Mesendoderm (in vitro differentiated cells): ENCODE data around the gene SEBOX.

ENCODE experiments used
- DNase-seq: peaks from one replicate; pipeline ENCODE4 v3.0.0; 2013
- H2AK5ac ChIP-seq: 2 replicates; pipeline ENCODE4 v1.6.1; 2013; ENCODE audit warnings: low read length, inconsistent platforms
- H2BK120ac ChIP-seq: 2 replicates; pipeline ENCODE4 v1.6.1; 2013; ENCODE audit warnings: low read depth, mild to moderate bottlenecking, low read length, moderate library complexity, mixed read lengths
- H2BK15ac ChIP-seq: replicated peaks from 2 replicates; pipeline ENCODE4 v1.6.1; 2013; ENCODE audit warnings: low read depth, mild to moderate bottlenecking, moderate library complexity
- H2BK5ac ChIP-seq: 2 replicates; pipeline ENCODE4 v1.6.1; 2013; ENCODE audit warnings: low read length, inconsistent platforms
- H3K18ac ChIP-seq: 2 replicates; pipeline ENCODE4 v1.6.1; 2013; ENCODE audit warnings: mild to moderate bottlenecking, low read length, mixed read lengths
- H3K23ac ChIP-seq: one replicate; pipeline ENCODE4 v1.6.1; 2013; ENCODE audit warnings: low read length
- H3K27ac ChIP-seq: 2 replicates; pipeline ENCODE4 v1.5.1; 2013; ENCODE audit warnings: low read depth, mild to moderate bottlenecking, inconsistent platforms, low read length, moderate library complexity
- H3K27me3 ChIP-seq: 2 replicates; pipeline ENCODE4 v1.6.1; 2013; ENCODE audit warnings: low read length, control low read depth, mild to moderate bottlenecking, inconsistent platforms; ENCODE audit not compliant: insufficient read depth, poor library complexity
- H3K36me3 ChIP-seq: 2 replicates; pipeline ENCODE4 v1.6.1; 2013; ENCODE audit warnings: low read length, inconsistent platforms; ENCODE audit not compliant: control insufficient read depth, insufficient read depth
- H3K4ac ChIP-seq: one replicate; pipeline ENCODE4 v1.6.1; 2013; ENCODE audit warnings: low read depth, mild to moderate bottlenecking, low read length, moderate library complexity
- H3K4me1 ChIP-seq: 2 replicates; pipeline ENCODE4 v1.6.1; 2013; ENCODE audit warnings: low read depth, low read length, inconsistent platforms; ENCODE audit not compliant: control insufficient read depth
- H3K4me2 ChIP-seq: 2 replicates; pipeline ENCODE4 v1.6.1; 2013; ENCODE audit warnings: low read length
- H3K4me3 ChIP-seq: 2 replicates; pipeline ENCODE4 v1.5.1; 2013; ENCODE audit warnings: mild to moderate bottlenecking, low read length
- H3K56ac ChIP-seq: one replicate; pipeline ENCODE4 v1.6.1; 2013; ENCODE audit warnings: low read length
- H3K79me1 ChIP-seq: 2 replicates; pipeline ENCODE4 v1.6.1; 2013; ENCODE audit warnings: low read length, inconsistent platforms
- H3K79me2 ChIP-seq: 2 replicates; pipeline ENCODE4 v1.6.1; 2013; ENCODE audit warnings: mild to moderate bottlenecking, low read length; ENCODE audit not compliant: control insufficient read depth, insufficient read depth
- H3K9ac ChIP-seq: 2 replicates; pipeline ENCODE4 v1.6.1; 2013; ENCODE audit warnings: low read length, inconsistent platforms
- H4K5ac ChIP-seq: one replicate; pipeline ENCODE4 v1.6.1; 2013; ENCODE audit warnings: low read length
- H4K8ac ChIP-seq: one replicate; pipeline ENCODE4 v1.6.1; 2013; ENCODE audit warnings: low read depth, mild to moderate bottlenecking, control low read depth, low read length, moderate library complexity
- WGBS: extraction: QIAGEN DNeasy Blood & Tissue Kit; methylation state at CpG from one replicate; pipeline ENCODE4 v1.1.7; 2013; ENCODE audit warnings: low lambda C conversion rate, missing lambda C conversion rate; ENCODE audit not compliant: insufficient coverage; ENCODE audit errors: extremely low coverage; 5-methylcytosine and 5-hydroxymethylcytosine counted together

Gene SEBOX

DNA sequence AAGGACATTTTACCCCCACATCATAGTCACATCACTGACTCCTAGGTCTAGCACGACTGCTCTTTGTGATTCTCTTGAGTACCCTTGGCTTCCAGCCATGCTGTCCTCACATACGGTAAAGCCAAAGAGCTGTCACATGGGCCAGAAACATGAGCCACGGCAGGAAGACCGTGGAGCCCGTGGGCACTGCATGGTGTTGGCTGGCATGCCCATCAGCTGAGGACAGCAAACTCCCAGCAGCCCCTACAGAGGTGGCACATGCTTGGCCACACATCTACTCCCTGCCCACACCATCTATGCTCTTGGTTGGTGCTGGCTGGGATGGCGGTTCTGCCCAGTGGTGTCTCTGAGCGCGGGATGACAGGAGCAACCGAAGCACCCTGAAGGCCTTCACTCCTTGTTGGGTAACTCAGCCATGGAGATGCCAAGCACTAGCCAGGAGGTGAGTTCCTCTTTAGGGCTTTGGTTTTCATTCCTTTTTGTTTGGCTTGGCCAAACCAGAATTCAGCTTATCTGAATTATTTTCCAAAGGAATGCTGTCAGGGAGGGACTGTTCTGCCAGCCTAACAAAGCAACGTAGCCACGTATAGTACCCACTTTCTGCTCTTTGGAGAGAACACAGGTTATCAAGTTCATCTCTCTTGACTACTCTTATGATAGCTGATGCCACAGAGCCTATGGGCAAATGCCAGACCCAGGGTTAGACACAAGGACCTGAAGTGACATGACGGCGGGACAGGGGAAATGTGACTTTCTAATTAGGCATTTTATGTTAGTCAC, 19.4 kb downstream of the SEBOX start:
- Histone ChIP-seq H3K4me1 (no peaks in the 10 kb centered on the region), H3K4me3 (no peak overlapping the region), H3K27ac (no peak overlapping the region), H2BK15ac (no peak overlapping the region), H4K5ac (no peak overlapping the region), H4K8ac (no peak overlapping the region), H2BK120ac (no peak overlapping the region), H3K9ac (no peak overlapping the region), H3K23ac (peak overlapping the region; percentile 9), H2BK5ac (no peak overlapping the region), H3K4ac (no peak overlapping the region), H3K56ac (no peak overlapping the region), H3K27me3 (no peaks in the 10 kb centered on the region), H3K18ac (no peak overlapping the region), H3K36me3 (peaks cover 21% of the 10 kb centered on the region), H3K79me2 (no peaks in the 10 kb centered on the region), H2AK5ac (no peak overlapping the region), H3K4me2 (no peak overlapping the region), H3K79me1 (peaks cover 1% of the 10 kb centered on the region)
- no peak for DNase-seq
- no CpG with 5 or more reads among the region's 13 CpGs for WGBS

DNA sequence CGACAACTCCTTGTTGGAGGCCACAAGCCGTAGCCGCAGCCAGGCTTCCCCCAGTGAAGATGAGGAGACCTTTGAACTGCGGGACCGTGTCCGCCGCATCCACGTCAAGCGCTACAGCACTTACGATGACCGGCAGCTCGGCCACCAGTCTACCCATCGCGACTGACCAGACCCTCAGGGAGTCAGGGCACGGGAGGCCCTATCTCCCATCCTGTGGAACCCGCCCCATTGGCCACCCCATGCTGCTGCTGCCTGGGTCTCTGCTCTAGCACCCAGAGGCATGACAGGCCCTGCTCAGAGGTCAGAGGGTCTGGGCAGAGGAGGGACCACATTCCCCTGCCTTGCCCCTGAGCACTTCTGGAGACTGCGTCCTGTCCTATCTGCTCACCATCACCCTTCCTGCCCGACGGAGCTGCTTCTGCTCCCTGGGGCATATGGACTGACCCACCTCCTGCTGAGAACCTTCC, 20.5 kb downstream of the SEBOX start:
- H2AK5ac ChIP-seq: no peak overlapping the region
- H4K8ac ChIP-seq: no peak overlapping the region
- no peak overlapping the region for H3K23ac ChIP-seq
- H2BK5ac ChIP-seq: no peak overlapping the region
- no peaks in the 10 kb centered on the region for H3K79me2 ChIP-seq
- no peak overlapping the region for H2BK120ac ChIP-seq
- no peak overlapping the region for H3K4ac ChIP-seq
- H3K4me3 ChIP-seq: no peak overlapping the region
- H4K5ac ChIP-seq: no peak overlapping the region
- H3K18ac ChIP-seq: no peak overlapping the region
- H2BK15ac ChIP-seq: no peak overlapping the region
- no peak overlapping the region for H3K56ac ChIP-seq
- no peak overlapping the region for H3K4me2 ChIP-seq
- peaks cover 1% of the 10 kb centered on the region for H3K79me1 ChIP-seq
- no peaks in the 10 kb centered on the region for H3K27me3 ChIP-seq
- H3K4me1 ChIP-seq: no peaks in the 10 kb centered on the region
- no peak overlapping the region for H3K9ac ChIP-seq
- DNase-seq: no peak
- H3K36me3 ChIP-seq: peaks cover 18% of the 10 kb centered on the region
- no peak overlapping the region for H3K27ac ChIP-seq
- WGBS: no CpG with 5 or more reads among the region's 19 CpGs

DNA sequence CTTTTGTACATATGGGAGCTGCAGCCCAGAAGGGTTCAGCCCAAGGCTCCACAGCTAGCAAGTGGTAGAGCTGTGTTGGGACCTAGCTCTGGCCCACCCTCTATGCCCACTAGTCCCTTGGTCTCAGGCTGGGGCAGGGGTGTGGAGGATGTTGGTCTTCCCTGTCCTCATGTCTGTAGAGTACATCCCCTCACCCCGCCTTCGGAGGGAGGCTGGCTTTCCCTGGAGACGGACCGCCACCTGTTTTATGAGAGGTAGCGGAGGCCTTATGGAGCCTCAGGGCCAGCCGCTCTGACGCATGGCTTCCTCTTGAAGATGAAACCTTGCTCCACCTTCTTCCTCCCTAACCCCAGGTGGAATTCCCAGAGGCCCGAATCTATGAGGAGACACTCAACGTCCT, 21.0 kb downstream of the SEBOX start:
- Histone ChIP-seq H3K9ac (no peak overlapping the region), H4K8ac (no peak overlapping the region), H3K79me1 (peaks cover 4% of the 10 kb centered on the region), H3K4ac (no peak overlapping the region), H4K5ac (no peak overlapping the region), H3K56ac (no peak overlapping the region), H3K27me3 (no peaks in the 10 kb centered on the region), H3K79me2 (no peaks in the 10 kb centered on the region), H2BK15ac (no peak overlapping the region), H3K23ac (no peak overlapping the region), H2BK120ac (no peak overlapping the region), H3K4me2 (no peak overlapping the region), H3K27ac (no peak overlapping the region), H3K4me3 (no peak overlapping the region), H2BK5ac (no peak overlapping the region), H3K4me1 (no peaks in the 10 kb centered on the region), H3K18ac (no peak overlapping the region), H2AK5ac (no peak overlapping the region), H3K36me3 (peaks cover 18% of the 10 kb centered on the region)
- no CpG with 5 or more reads among the region's 9 CpGs for WGBS
- no peak for DNase-seq

DNA sequence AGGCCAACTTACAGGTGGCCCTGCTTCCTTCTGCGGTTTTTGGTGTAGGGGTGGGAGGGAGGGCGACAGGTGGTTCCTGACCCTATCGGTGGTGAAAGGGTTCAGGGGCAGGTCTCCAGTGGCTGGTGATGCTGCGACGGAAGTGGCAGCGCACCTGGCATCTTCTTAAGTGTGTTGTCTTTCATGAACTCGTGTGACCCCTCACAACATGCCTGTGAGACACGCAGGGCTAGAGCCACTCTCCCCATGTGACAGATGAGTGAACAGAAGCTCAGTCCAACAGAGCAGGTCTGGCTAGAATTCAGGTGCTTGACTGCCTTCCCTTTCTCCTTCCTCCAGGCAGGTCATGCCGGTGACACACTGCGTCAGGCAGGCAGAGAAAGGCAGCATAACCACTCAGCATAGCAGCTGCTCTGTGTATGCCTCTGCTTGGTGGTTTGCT, 21.5 kb downstream of the SEBOX start:
- no peak overlapping the region for H3K23ac ChIP-seq
- H2BK120ac ChIP-seq: no peak overlapping the region
- no peaks in the 10 kb centered on the region for H3K27me3 ChIP-seq
- H3K9ac ChIP-seq: no peak overlapping the region
- H4K5ac ChIP-seq: no peak overlapping the region
- no peak overlapping the region for H3K56ac ChIP-seq
- H3K4ac ChIP-seq: no peak overlapping the region
- peaks cover 14% of the 10 kb centered on the region for H3K36me3 ChIP-seq
- DNase-seq: no peak
- H2BK5ac ChIP-seq: no peak overlapping the region
- no peak overlapping the region for H2AK5ac ChIP-seq
- H3K79me1 ChIP-seq: peaks cover 5% of the 10 kb centered on the region
- WGBS: no CpG with 5 or more reads among the region's 10 CpGs
- H2BK15ac ChIP-seq: no peak overlapping the region
- H3K4me3 ChIP-seq: no peak overlapping the region
- H3K27ac ChIP-seq: no peak overlapping the region
- H4K8ac ChIP-seq: no peak overlapping the region
- H3K4me1 ChIP-seq: no peaks in the 10 kb centered on the region
- peaks cover 2% of the 10 kb centered on the region for H3K79me2 ChIP-seq
- H3K18ac ChIP-seq: no peak overlapping the region
- no peak overlapping the region for H3K4me2 ChIP-seq

DNA sequence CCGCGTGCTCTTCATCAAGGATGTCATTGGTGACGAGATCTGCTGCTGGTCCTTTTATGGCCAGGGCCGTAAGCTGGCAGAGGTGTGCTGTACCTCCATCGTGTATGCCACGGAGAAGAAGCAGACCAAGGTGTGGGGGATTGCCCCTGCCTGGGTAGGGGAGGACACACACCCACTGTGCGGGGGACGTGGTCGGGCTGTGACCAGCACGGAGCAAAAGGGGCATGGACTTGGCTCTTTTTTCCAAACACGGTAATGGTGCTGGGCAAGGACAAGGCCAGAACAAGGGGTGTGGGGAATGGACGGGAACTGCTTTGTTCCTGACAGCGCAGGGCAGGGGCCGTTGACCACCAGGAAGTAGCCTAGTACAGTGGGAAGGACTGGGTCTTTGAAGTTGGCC, 22.7 kb downstream of the SEBOX start:
- no CpG with 5 or more reads among the region's 14 CpGs for WGBS
- no peak overlapping the region for H4K5ac ChIP-seq
- no peak overlapping the region for H3K4me3 ChIP-seq
- H2AK5ac ChIP-seq: no peak overlapping the region
- H4K8ac ChIP-seq: no peak overlapping the region
- no peak overlapping the region for H3K4ac ChIP-seq
- H3K27me3 ChIP-seq: no peaks in the 10 kb centered on the region
- H2BK15ac ChIP-seq: no peak overlapping the region
- H2BK5ac ChIP-seq: no peak overlapping the region
- DNase-seq: no peak
- no peak overlapping the region for H3K27ac ChIP-seq
- H3K79me1 ChIP-seq: peaks cover 7% of the 10 kb centered on the region
- no peak overlapping the region for H3K18ac ChIP-seq
- H2BK120ac ChIP-seq: no peak overlapping the region
- H3K23ac ChIP-seq: no peak overlapping the region
- no peaks in the 10 kb centered on the region for H3K4me1 ChIP-seq
- H3K79me2 ChIP-seq: peaks cover 10% of the 10 kb centered on the region
- H3K56ac ChIP-seq: no peak overlapping the region
- no peak overlapping the region for H3K9ac ChIP-seq
- no peak overlapping the region for H3K4me2 ChIP-seq
- H3K36me3 ChIP-seq: peaks cover 12% of the 10 kb centered on the region

DNA sequence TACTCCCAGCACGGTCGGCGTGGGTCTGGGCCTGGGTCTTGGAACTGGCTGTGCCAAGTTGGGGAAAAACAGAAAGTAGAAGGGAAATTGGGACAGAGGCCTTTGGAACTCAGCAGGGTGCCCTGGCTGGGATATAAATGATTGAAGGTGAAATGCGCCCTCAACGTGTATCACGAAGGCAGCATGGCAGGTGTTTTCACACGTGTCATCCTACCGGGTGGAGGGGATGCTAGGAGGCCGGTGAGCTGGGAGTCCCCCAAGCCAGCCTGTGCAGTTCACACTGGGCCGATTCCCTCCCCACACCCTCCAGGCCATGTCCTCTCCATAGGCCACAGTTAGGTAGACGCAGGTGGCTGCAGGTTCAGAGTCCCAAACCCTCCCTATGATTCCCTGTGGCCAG, 23.5 kb downstream of the SEBOX start:
- WGBS: no CpG with 5 or more reads among the region's 11 CpGs
- no peak overlapping the region for H3K27ac ChIP-seq
- H4K5ac ChIP-seq: no peak overlapping the region
- peaks cover 17% of the 10 kb centered on the region for H3K79me2 ChIP-seq
- no peak overlapping the region for H2BK15ac ChIP-seq
- peaks cover 11% of the 10 kb centered on the region for H3K79me1 ChIP-seq
- H4K8ac ChIP-seq: no peak overlapping the region
- no peaks in the 10 kb centered on the region for H3K27me3 ChIP-seq
- H3K56ac ChIP-seq: no peak overlapping the region
- no peak overlapping the region for H2BK5ac ChIP-seq
- H3K4me1 ChIP-seq: peaks cover 3% of the 10 kb centered on the region
- H2BK120ac ChIP-seq: no peak overlapping the region
- no peak overlapping the region for H3K4ac ChIP-seq
- no peak overlapping the region for H3K18ac ChIP-seq
- no peak overlapping the region for H3K23ac ChIP-seq
- no peak overlapping the region for H2AK5ac ChIP-seq
- H3K4me3 ChIP-seq: no peak overlapping the region
- H3K4me2 ChIP-seq: no peak overlapping the region
- H3K9ac ChIP-seq: no peak overlapping the region
- peaks cover 11% of the 10 kb centered on the region for H3K36me3 ChIP-seq
- no peak for DNase-seq
